ES-I3 (cell line): ENCODE results near the gene ALDOA.
"Not testable (repeated sequence)": the region's sequence is repeated elsewhere in the genome, so short reads cannot be mapped to it uniquely, and the experiment has no call there.

Source experiments
- H3K36me3 ChIP-seq: 2 replicates; pipeline ENCODE4 v1.6.1; 2013; ENCODE audit warnings: mild to moderate bottlenecking, low read length, control low read depth, moderate library complexity; ENCODE audit not compliant: insufficient read depth
- H3K4me1 ChIP-seq: 2 replicates; pipeline ENCODE4 v1.6.1; 2013; ENCODE audit warnings: mild to moderate bottlenecking, control low read depth, low read length; ENCODE audit not compliant: insufficient read depth
- H3K9ac ChIP-seq: 2 replicates; pipeline ENCODE4 v1.6.1; 2013; ENCODE audit warnings: low read depth, mild to moderate bottlenecking, low read length, moderate library complexity
- H3K9me3 ChIP-seq: 2 replicates; pipeline ENCODE4 v1.6.1; 2013; ENCODE audit warnings: mild to moderate bottlenecking, low read length, moderate library complexity; ENCODE audit not compliant: control insufficient read depth, insufficient read depth

The ALDOA gene

DNA sequence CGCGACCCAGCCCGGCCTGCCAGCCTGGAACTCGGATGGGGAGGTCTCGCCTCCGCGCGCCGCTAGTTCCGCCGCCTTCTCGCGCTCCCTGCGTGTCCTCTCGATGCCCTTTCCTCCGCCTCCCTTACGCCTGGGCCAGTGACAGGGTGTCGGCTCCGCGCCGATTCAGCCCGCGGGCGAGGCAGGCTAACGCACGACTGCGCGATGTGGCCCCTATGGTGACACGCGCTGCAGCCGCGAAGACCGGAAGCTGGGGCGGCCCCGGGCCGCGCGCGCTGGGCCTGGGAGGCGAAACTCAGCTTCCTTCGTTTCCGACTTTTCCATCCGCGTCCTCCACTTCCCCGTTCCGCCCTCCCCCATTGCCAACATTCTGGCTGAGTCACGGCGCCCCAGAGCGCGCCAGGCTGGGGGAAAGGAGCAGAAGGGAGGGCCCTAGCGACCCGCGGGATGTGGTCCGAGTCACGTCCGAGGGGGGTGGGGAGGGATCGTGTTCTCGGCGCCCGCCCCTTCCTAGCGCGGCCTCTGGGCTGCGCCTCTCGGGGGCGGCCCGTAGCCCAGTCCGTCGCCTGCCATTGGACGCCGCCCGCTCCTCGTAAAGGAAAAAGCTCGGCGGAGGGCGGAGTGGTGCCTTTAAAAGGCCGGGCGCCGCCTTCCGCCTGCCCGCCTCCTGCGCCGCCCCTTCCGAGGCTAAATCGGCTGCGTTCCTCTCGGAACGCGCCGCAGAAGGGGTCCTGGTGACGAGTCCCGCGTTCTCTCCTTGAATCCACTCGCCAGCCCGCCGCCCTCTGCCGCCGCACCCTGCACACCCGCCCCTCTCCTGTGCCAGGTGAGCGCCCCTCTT is at the start of gene ALDOA:
Gene ALDOA (plus strand): TSS at position 659 of the 841 bp plus-strand sequence. CDS start 1,138 bp downstream, outside the sequence.
- Histone ChIP-seq H3K36me3 (peaks cover 26% of the 10 kb centered on the region), H3K4me1 (peaks cover 4% of the 10 kb centered on the region), H3K9me3 (no peaks in the 10 kb centered on the region), H3K9ac (peak within 1 kb of the TSS; percentile 98)

DNA sequence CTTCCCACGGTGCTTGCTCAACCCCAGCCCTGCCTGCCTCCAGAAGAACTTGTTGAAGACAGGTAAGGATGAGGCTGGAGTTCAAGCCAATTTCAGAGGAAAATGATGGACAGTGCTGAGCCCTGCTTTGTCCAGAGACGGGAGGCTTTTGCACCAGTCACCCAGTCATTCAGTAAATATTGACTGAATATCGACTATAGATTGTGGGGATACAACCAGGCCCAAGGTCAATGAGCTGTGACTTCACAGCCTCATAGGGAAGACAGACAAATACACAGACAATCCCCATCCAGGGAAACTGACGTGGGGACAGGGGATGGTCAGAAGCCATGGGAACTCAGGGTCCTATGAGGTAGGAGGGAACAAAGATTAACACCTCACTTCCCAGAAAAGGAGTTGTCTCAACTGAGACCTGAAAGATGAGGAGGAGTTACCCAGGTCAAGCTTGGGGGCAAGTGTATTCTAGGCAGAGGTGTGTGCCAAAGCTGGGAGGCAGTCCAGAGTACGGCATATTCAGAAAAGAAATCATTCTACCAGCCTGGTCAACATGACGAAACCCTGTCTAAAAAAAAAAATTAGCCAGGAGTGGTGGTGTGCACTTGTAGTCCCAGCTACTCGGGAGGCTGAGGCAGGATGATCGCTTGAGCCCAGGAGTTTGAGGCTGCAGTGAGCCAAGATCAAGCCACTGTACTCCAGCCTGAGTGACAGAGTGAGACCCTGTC is 48.8 kb upstream of the ALDOA start:
- no peaks in the 10 kb centered on the region for H3K4me1 ChIP-seq
- no peaks in the 10 kb centered on the region for H3K36me3 ChIP-seq
- H3K9ac ChIP-seq: no peak overlapping the region
- H3K9me3 ChIP-seq: no peaks in the 10 kb centered on the region

DNA sequence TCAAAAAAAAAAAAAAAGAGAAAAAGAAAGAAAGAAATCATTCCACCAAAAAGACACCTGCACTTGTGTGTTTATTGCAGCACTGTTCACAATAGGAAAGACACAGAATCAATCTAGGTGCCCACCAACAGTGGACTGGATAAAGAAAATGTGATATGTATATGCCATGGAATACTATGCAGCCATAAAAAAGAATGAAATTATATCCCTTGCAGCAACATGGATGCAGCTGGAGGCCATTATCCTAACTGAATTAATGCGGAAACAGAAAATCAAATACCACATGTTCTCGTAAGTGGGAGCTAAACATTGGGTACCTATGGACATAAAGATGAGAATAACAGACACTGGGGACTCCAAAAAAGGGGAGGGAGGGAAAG is 48.3 kb upstream of the ALDOA start:
- Histone ChIP-seq H3K36me3 (no peaks in the 10 kb centered on the region), H3K4me1 (no peaks in the 10 kb centered on the region), H3K9ac (no peak overlapping the region), H3K9me3 (no peaks in the 10 kb centered on the region)

DNA sequence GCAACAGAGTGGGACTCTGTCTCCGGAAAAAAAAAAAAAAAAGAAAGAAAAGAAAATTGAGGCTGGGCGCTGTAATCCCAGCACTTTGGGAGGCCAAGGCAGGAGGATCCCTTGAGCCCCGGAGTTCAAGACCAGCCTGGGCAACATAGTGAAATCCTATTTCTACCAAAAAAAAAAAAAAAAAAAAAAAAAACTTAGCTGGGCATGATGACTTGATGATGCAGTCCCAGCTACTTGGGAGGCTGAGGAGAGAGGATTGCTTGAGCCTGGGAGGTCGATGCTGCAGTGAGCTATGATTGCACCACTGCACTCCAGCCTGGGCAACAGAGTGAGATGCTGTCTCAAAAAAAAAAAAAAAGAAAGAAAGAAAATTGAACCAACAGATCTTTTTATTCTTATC is 47.6 kb upstream of the ALDOA start:
- H3K4me1 ChIP-seq, H3K9ac ChIP-seq, H3K36me3 ChIP-seq, H3K9me3 ChIP-seq: not testable (repeated sequence)

DNA sequence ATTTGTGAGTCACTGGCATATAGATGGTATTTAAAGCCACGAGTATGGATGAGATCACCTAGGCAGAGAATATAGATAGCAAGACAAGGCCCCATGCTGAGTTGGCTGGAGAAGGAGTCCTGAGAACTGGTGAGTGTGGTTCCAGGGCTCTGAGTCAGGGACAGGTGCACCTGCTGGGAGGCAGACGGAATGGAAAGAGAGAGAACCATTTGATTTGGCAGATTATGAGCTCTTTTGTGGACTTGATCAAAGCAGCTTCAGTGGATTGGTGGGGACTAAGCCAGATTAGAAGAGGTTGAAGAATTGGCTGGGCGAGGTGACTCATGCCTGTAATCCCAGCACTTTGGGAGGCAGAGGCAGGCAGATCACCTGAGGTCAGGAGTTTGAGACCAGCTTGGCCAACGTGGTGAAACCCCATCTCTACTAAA is 46.8 kb upstream of the ALDOA start:
- no peaks in the 10 kb centered on the region for H3K9me3 ChIP-seq
- no peaks in the 10 kb centered on the region for H3K36me3 ChIP-seq

DNA sequence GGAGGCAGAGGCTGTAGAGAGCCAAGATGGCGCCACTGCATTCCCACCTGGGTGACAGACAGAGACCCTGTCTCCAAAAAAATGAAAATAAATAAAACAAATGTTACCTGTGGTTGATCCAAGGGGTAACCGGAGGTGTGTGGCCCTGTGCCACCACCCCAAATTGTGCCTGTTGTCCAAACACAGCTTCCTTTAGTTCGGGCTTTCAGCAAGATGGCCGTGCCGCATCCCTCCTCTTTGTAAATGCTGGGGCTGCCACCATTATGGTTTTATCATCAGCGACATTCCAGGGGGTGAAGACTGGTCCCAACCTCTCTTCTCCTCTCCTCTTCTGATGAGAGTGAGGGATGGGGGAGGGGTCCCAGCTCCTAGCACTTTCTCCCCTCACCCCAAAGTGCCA is 42.7 kb upstream of the ALDOA start, which contains the start of gene C16orf92:
Gene C16orf92 (plus strand): TSS at position 312 of the 400 bp plus-strand sequence. CDS start 143 bp downstream, outside the sequence.
- Histone ChIP-seq H3K36me3 (no peaks in the 10 kb centered on the region), H3K4me1 (no peaks in the 10 kb centered on the region), H3K9me3 (no peaks in the 10 kb centered on the region), H3K9ac (no peak within 1 kb of the TSS)

More for the DNA sequence above, 46.8 kb upstream of the ALDOA start:
- Histone ChIP-seq H3K4me1 (no peaks in the 10 kb centered on the region), H3K9ac (no peak overlapping the region)

DNA sequence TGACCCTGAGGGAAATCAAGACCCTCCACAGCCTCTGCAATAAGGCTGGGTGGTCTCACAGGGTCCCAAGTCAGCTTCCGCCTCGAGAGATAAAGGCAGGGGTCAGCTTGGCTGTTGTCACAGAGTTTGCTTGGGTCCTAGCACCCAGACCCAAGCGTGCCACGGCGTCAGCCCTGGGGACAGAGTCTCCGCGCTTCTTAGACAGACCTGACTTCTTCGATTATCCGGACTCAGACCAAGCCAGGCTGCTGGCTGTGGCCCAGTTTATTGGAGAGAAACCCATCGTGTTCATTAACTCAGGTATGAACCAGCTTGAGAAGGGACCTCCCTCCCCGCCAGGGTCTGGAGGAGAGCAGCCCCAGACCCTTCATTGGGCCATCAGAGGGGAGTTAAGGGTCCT is 42.0 kb upstream of the ALDOA start:
- Histone ChIP-seq H3K4me1 (no peaks in the 10 kb centered on the region), H3K36me3 (no peaks in the 10 kb centered on the region), H3K9me3 (no peaks in the 10 kb centered on the region), H3K9ac (no peak overlapping the region)

DNA sequence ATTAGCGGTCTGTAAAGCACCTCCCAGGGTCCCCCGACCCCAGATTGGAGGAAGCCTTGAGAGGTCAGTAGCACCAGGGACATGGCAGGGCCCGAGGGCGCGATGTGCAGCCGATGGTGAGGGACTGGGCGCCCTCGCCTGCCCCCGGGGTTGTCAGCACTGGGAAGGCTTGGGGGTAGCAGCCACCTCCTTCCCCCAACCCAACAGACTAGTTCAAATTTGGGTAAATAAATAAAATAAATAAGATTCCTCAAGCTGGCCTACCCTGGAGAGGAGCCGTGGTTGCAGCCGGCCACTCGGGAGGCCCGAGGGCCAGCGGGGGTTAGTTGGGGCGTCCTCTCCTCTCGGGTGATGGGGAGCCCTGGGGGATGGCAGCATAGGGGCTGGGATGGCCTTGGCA is 41.1 kb upstream of the ALDOA start:
- Histone ChIP-seq H3K9ac (no peak overlapping the region), H3K9me3 (no peaks in the 10 kb centered on the region), H3K4me1 (no peaks in the 10 kb centered on the region), H3K36me3 (no peaks in the 10 kb centered on the region)

DNA sequence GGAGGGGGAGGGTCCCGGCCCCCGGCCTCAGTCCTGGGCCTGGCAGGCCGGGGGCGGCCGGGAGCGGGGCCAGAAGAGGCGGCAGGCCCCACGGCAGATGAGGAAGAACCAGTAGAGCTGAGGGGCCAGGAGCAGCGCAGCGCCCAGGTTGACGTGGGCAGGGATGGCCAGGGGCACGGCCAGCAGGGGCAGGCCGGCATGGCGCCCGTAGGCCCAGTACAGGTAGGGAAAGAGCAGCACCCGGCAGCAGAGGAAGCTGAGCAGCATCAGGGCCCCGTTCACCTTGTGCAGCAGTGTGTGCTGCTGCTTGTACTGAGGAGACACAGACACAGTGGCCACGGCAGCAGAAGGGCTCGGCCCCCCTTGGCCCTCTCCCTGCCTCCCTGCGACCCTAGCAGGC is 40.4 kb upstream of the ALDOA start:
- H3K9me3 ChIP-seq: no peaks in the 10 kb centered on the region
- no peaks in the 10 kb centered on the region for H3K4me1 ChIP-seq
- no peaks in the 10 kb centered on the region for H3K36me3 ChIP-seq
- H3K9ac ChIP-seq: no peak overlapping the region

DNA sequence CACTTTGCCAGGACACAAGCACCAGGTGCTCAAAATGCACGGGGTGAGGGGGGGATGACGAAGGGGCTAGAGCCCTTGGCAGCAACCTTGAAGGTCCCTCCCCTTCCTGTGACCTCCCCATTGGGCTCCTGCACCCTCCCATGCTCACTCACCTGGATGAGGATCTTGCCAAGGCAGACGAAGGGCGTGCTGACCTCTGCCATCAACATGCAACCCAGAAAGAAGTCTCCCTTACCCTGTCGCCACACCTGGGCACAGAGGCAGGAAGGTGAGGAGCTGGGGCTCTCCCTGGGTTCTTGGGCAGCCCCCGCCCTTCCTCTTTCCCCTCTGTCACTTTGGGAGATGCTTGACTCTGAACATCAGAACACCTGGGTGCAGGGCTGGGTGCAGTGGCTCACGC is 40.0 kb upstream of the ALDOA start:
- no peaks in the 10 kb centered on the region for H3K4me1 ChIP-seq
- H3K36me3 ChIP-seq: no peaks in the 10 kb centered on the region
- no peak overlapping the region for H3K9ac ChIP-seq
- H3K9me3 ChIP-seq: no peaks in the 10 kb centered on the region

DNA sequence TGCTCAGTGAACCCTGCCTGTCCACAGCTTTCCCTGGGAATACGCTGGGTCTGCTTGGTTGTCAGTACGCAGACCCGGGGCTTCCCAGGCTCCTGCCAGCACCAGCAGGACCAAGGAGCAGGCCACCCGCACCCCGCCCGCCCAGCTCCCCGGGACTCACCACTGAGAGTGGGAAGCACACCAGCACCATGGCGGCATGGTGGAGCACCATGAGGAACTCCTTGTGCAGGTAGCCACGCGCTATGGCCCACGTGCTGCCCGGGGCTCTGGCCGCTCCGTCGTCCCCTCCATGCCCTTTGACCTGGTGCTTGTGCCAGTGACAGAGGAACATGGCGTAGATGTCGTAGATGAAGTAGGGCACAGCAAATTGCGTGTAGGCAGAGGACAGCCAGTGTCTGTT is 39.1 kb upstream of the ALDOA start:
- Histone ChIP-seq H3K4me1 (no peaks in the 10 kb centered on the region; the same call in 1 of the 2 replicates), H3K9ac (no peak overlapping the region), H3K9me3 (no peaks in the 10 kb centered on the region), H3K36me3 (no peaks in the 10 kb centered on the region)

DNA sequence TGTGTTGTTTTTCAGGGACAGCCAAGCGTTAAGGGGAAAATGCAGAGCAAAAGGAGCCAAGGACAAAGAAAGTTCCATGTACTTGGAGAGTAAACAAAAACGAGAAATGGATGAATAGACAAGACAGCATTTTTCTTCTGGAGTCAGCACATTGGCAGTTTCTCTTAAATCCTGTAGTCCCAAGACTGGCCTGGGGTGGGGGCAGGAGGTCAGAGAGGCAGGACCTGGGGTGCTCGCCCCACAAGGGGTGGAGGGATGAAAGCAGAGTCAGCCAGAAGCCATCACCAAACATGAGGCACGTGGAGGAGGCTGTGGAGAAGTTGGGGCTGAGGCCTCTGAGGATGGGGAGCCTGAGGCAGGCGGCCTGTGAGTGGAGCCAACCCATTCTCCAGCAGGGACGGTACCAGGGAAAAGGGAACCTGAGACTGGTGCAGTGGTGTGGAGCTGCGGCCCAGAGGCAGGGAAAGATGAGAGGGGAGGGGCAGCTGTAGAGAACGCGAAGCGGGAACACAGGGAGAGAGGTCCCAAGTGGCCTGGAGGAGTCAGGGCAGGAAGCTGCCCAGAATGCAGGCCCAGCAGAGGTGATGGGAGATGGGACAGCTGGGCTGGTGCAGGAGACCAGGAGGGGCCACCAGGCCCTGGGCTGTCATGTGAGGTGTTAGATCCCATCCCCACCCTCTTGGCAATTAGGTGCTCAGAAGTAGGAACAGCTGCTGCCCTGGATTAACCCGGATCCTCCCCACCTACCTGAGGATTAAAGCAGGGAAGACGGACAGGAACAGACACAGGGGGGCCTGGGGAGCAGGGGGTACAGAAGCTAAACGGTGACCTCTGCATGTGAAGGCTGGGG is 37.7 kb upstream of the ALDOA start:
- Histone ChIP-seq H3K9ac (no peak overlapping the region), H3K4me1 (peaks cover 4% of the 10 kb centered on the region; the same call in 1 of the 2 replicates), H3K36me3 (no peaks in the 10 kb centered on the region), H3K9me3 (no peaks in the 10 kb centered on the region)

DNA sequence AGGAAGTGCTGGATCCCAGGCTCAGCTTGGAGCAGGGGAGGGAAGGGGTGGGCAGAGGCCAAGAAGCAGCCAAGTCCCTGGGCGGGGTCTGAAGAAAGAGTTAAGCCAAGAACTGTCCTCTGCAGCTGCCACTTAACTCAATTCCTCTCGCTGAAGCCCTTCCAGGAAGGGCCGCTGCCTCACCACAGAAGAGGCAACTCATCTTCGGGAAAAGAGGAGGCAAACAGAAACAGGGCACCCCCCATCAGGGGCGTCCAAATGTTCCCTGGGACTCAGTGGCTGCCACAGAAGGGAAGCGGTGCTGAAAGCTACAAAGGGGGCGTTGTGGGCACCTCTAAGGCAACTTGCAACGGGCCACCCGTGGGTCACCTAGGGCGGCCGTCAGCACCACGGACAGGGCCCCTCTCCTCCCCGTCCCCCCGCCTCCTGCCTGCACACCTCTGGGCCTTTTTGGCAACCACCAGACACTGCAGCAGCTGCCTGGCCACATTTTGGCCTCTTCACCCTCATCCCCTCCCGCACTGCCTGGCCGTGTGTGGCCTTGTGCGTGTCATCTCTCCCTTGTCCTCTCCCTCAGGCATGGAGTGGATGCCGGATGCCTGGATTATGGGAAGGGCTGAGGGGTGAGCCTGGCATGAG is 37.0 kb upstream of the ALDOA start:
- Histone ChIP-seq H3K4me1 (peaks cover 4% of the 10 kb centered on the region; the same call in 1 of the 2 replicates), H3K9me3 (no peaks in the 10 kb centered on the region), H3K9ac (no peak overlapping the region), H3K36me3 (no peaks in the 10 kb centered on the region)
